MCF 10A (cell line): ENCODE data around the gene CNNM4. TPM values are rescaled to one million over a fixed set of nuclear protein-coding genes. Genes with fewer than 3 reads are reported as not detected.
A peak's percentile ranks its signal among the peaks of the same experiment; 100 is the strongest.

ENCODE experiments used
- BruUV-seq: library from RNA; stranded (reverse); fragments of 400-500 nt; replicated peaks from 2 replicates; lab custom pipeline; 2021; lab: Mats Ljungman, UMichigan
- CTCF ChIA-PET: fragments of 300-600 bp; sonication (Branson Sonifier 250); formaldehyde crosslinking; extraction: SDS; loops from one replicate; lab custom pipeline; 2021; ENCODE audit warnings: antibody characterized with exemption, inconsistent platforms; lab: Yijun Ruan, JAX
- POLR2A ChIA-PET: fragments of 300-600, 350-650 bp; sonication (Branson Sonifier 250); formaldehyde crosslinking; extraction: SDS; loops from one replicate; lab custom pipeline; 2020; ENCODE audit warnings: antibody characterized with exemption, inconsistent platforms; lab: Yijun Ruan, JAX
- DNase-seq: peaks from one replicate; pipeline ENCODE4 v3.0.0-alpha.2; 2018; ENCODE audit not compliant: unreplicated experiment
- H3K27ac Mint-ChIP-seq: one replicate; pipeline ENCODE4 v1.8.0; 2022; ENCODE audit warnings: mild to moderate bottlenecking, low read depth, mixed read lengths; ENCODE audit not compliant: unreplicated experiment
- H3K27me3 Mint-ChIP-seq: one replicate; pipeline ENCODE4 v1.8.0; 2022; ENCODE audit warnings: mixed read lengths; ENCODE audit not compliant: insufficient read depth, unreplicated experiment
- H3K36me3 Mint-ChIP-seq: one replicate; pipeline ENCODE4 v1.8.0; 2022; ENCODE audit warnings: mild to moderate bottlenecking, moderate library complexity, mixed read lengths; ENCODE audit not compliant: insufficient read depth, unreplicated experiment
- H3K4me1 Mint-ChIP-seq: one replicate; pipeline ENCODE4 v1.8.0; 2022; ENCODE audit warnings: mixed read lengths; ENCODE audit not compliant: insufficient read depth, unreplicated experiment
- H3K4me3 Mint-ChIP-seq: one replicate; pipeline ENCODE4 v1.8.0; 2022; ENCODE audit warnings: mild to moderate bottlenecking, moderate library complexity, mixed read lengths; ENCODE audit not compliant: unreplicated experiment
- H3K9me3 Mint-ChIP-seq: one replicate; pipeline ENCODE4 v1.8.0; 2022; ENCODE audit warnings: mixed read lengths; ENCODE audit not compliant: unreplicated experiment
- CTCF ChIP-seq: fragments of 200-600 bp; IDR thresholded peaks from one replicate; pipeline ENCODE4 v1.8.0; 2022; ENCODE audit warnings: antibody characterized with exemption, mild to moderate bottlenecking; ENCODE audit not compliant: unreplicated experiment
- intact Hi-C: fragments of 100-400 bp; cut with micrococcal nuclease; formaldehyde crosslinking; loops from 2 replicates; pipeline ENCODE4 v1.14.1; 2022
- total RNA-seq: library from RNA; stranded (reverse); gene quantifications from 2 replicates; pipeline ENCODE4 v1.2.3, GENCODE V29; 2022

The CNNM4 gene
- total RNA-seq, 1 experiment from 2014 or later = 5.0 TPM

- Mint-ChIP-seq H3K9me3 (no peaks in the 10 kb centered on the region), H3K27me3 (no peaks in the 10 kb centered on the region), H3K27ac (no peak overlapping the region), H3K4me3 (no peak overlapping the region), H3K36me3 (peaks cover 52% of the 10 kb centered on the region), H3K4me1 (peaks cover 14% of the 10 kb centered on the region)
- ChIA-PET CTCF (interaction anchor here (0.6 to 2.0 kb wide), 5 partner anchors 61 to 846 kb away, joined by 3 to 13 read pairs (median 3); no protein-coding TSS in a partner anchor), POLR2A (no interaction called here)
- no peak for DNase-seq
- TF ChIP-seq CTCF = no peak
- BruUV-seq = no TSS peak
- intact Hi-C loops = no loop called here
These were observed 92.0 kb downstream of the CNNM4 start for GRCh38 chr2:96852667-96853066.

- CTCF ChIA-PET = interaction anchor here (0.9 to 1.0 kb wide), 2 partner anchors 61 to 98 kb away, joined by 3 to 4 read pairs; no protein-coding TSS in a partner anchor
These were observed 92.6 kb downstream of the CNNM4 start for GRCh38 chr2:96853321-96853720.

GRCh38 chr2:96856776-96857666, 96.3 kb downstream of the CNNM4 start:
- Mint-ChIP-seq H3K27me3 (no peaks in the 10 kb centered on the region), H3K36me3 (peaks cover 28% of the 10 kb centered on the region), H3K27ac (peak overlapping the region; percentile 49), H3K4me3 (peak overlapping the region; percentile 60), H3K4me1 (peaks cover 14% of the 10 kb centered on the region), H3K9me3 (no peaks in the 10 kb centered on the region)
- CTCF ChIA-PET = interaction anchor here (0.6 to 8.0 kb wide), 36 partner anchors 7 to 865 kb away, joined by 3 to 116 read pairs (median 5); partner anchors contain the start of genes ANKRD36 and SEMA4C
- intact Hi-C loops = no loop called here
- no peak for DNase-seq
- BruUV-seq = TSS peak; percentile 14
- POLR2A ChIA-PET = interaction anchor here (0.6 to 4.0 kb wide), 29 partner anchors 8 to 259 kb away, joined by 3 to 53 read pairs (median 4); partner anchors contain the start of genes ANKRD36, CNNM3 and SEMA4C
- TF ChIP-seq CTCF = no peak

More at GRCh38 chr2:96853321-96853720, 92.6 kb downstream of the CNNM4 start:
- TF ChIP-seq CTCF = no peak
- H3K36me3 Mint-ChIP-seq = peaks cover 45% of the 10 kb centered on the region
- POLR2A ChIA-PET = no interaction called here
- no peak overlapping the region for H3K4me3 Mint-ChIP-seq
- intact Hi-C loops = no loop called here
- no peak for DNase-seq
- H3K27me3 Mint-ChIP-seq = no peaks in the 10 kb centered on the region
- H3K4me1 Mint-ChIP-seq = peaks cover 14% of the 10 kb centered on the region
- BruUV-seq = no TSS peak
- no peak overlapping the region for H3K27ac Mint-ChIP-seq
- H3K9me3 Mint-ChIP-seq = no peaks in the 10 kb centered on the region
